Endometrium (tissue), 2 donors: Measurements from ENCODE around the gene LRRC72.
"Not testable (repeated sequence)": the region's sequence is repeated elsewhere in the genome, so short reads cannot be mapped to it uniquely, and the experiment has no call there.

Source experiments
- FAIRE-seq: peaks from 2 replicates; lab custom pipeline; 2012; peaks lifted over from hg19 to GRCh38; lab: Jason Lieb, UNC
- donor health status: control.
- donor health status: control.

Gene LRRC72

GRCh38 chr7:16526742-16527540, at the start of gene LRRC72:
Gene LRRC72, plus strand, starts transcription at chr7:16526825. Its CDS starts 128 bp downstream, at chr7:16526953.
- FAIRE-seq, result no peak

GRCh38 chr7:16479161-16479560, 47.5 kb upstream of the LRRC72 start:
- no peak for FAIRE-seq

- FAIRE-seq, result no peak
Measured at GRCh38 chr7:16479591-16479990, 47.0 kb upstream of the LRRC72 start.

- no peak for FAIRE-seq
Measured at GRCh38 chr7:16484453-16485158, 42.0 kb upstream of the LRRC72 start.

- no peak for FAIRE-seq
Measured at GRCh38 chr7:16491148-16491547, 35.5 kb upstream of the LRRC72 start.

GRCh38 chr7:16492513-16493062, 34.0 kb upstream of the LRRC72 start:
- no peak for FAIRE-seq

GRCh38 chr7:16493266-16493665, 33.4 kb upstream of the LRRC72 start:
- no peak for FAIRE-seq

GRCh38 chr7:16494551-16494950, 32.1 kb upstream of the LRRC72 start:
- no peak for FAIRE-seq

GRCh38 chr7:16494955-16495719, 31.5 kb upstream of the LRRC72 start:
- FAIRE-seq, result no peak

- FAIRE-seq, result no peak
Measured at GRCh38 chr7:16498122-16498521, 28.5 kb upstream of the LRRC72 start.

- no peak for FAIRE-seq
Measured at GRCh38 chr7:16502303-16502702, 24.3 kb upstream of the LRRC72 start.

GRCh38 chr7:16504019-16504418, 22.6 kb upstream of the LRRC72 start:
- FAIRE-seq, result no peak

GRCh38 chr7:16506422-16506821, 20.2 kb upstream of the LRRC72 start:
- not testable (repeated sequence) for FAIRE-seq

GRCh38 chr7:16509829-16510228, 16.8 kb upstream of the LRRC72 start:
- FAIRE-seq, result no peak

- FAIRE-seq, result no peak
Measured at GRCh38 chr7:16511314-16511713, 15.3 kb upstream of the LRRC72 start.

- FAIRE-seq, result no peak
Measured at GRCh38 chr7:16512097-16512496, 14.5 kb upstream of the LRRC72 start.

- no peak for FAIRE-seq
Measured at GRCh38 chr7:16514271-16514670, 12.4 kb upstream of the LRRC72 start.

GRCh38 chr7:16514729-16515128, 11.9 kb upstream of the LRRC72 start:
- FAIRE-seq, result no peak

- no peak for FAIRE-seq
Measured at GRCh38 chr7:16515785-16516685, 10.6 kb upstream of the LRRC72 start.

GRCh38 chr7:16519985-16520384, 6.6 kb upstream of the LRRC72 start:
- FAIRE-seq, result not testable (repeated sequence)

GRCh38 chr7:16524332-16524731, 2.3 kb upstream of the LRRC72 start:
- FAIRE-seq, result no peak
